ENCODE results near the gene ATP6V0E1.

DNA sequence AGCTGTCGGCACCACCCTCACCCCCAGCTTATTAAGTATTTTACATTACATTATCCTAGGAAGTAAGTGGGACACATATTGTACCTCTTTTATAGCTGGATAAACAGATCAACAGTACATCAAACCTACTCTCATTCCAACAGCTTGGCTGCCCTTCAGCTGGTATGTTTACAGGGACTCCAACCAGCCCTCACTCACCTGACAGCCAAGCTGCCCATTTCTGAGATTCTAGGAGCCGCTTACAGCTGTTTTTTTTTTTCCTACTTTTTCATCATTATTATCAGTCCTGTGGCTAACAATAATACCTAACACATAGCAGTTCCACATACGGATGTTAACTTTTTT is 59.2 kb downstream of the ATP6V0E1 start:
- TF ChIP-seq, protein P1, sequence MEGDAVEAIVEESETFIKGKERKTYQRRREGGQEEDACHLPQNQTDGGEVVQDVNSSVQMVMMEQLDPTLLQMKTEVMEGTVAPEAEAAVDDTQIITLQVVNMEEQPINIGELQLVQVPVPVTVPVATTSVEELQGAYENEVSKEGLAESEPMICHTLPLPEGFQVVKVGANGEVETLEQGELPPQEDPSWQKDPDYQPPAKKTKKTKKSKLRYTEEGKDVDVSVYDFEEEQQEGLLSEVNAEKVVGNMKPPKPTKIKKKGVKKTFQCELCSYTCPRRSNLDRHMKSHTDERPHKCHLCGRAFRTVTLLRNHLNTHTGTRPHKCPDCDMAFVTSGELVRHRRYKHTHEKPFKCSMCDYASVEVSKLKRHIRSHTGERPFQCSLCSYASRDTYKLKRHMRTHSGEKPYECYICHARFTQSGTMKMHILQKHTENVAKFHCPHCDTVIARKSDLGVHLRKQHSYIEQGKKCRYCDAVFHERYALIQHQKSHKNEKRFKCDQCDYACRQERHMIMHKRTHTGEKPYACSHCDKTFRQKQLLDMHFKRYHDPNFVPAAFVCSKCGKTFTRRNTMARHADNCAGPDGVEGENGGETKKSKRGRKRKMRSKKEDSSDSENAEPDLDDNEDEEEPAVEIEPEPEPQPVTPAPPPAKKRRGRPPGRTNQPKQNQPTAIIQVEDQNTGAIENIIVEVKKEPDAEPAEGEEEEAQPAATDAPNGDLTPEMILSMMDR (IDR thresholded peaks at IDR 0.05): no peak
- TF ChIP-seq POLR2A (IDR thresholded peaks at IDR 0.05): no peak

Data from body of pancreas (tissue), 4 donors.